SK-N-SH treated with all-trans-retinoic acid at 6 μM for 48 hours (cell line): ENCODE data around the gene SGCA.

ENCODE experiments used
- ARNTL ChIP-seq: fragments of 450-650 bp; formaldehyde crosslinking; IDR thresholded peaks from 2 replicates; pipeline ENCODE4 v1.5.0; 2020; ENCODE audit warnings: low read depth, mild to moderate bottlenecking, moderate library complexity, borderline replicate concordance
- TF ChIP-seq, protein P1 (sequence below): fragments of 250-450 bp; sonication (Bioruptor Pico); IDR thresholded peaks from 2 replicates; pipeline ENCODE4 v1.5.0; 2020; ENCODE audit warnings: mild to moderate bottlenecking, moderate library complexity

DNA sequence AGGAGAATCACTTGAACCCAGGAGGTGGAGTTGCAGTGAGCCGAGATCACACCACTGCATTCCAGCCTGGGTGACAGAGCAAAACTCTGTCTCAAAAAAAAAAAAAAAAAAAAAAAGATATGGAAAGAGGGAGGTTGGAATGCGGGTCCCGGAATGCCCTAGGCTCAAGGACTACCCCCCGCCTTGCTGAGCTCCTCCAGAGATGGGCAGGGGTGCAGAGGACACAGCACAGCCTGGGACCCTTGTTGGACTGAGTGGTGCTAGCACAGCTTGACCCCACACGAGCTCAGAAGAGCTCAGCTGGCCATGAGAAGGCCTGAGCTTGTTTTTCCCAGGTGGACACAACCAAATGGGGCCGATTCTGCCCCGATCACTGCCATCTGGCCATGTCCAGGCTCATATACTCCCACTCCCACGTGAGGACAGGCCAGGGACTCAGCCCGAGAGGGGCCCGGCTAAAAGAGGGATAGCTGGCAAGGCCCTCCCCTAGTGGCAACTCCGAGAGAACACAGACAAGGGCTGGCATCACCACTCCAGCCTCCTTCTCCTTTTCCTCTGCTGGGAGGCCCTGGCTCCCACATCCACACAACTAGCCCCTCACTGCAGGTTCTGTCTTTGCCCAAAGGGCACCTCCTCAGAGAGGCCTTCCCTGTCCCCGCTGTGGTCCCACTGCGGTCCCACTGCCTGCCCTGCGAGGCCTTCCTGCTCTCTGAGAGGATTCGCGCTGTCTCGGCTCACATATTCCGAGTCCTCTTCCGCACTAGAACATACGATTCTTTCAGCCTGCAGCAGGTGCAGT is 11.0 kb downstream of the SGCA start:
- TF ChIP-seq ARNTL (CRISPR knock-in tag) = no peak
- TF ChIP-seq, protein P1, sequence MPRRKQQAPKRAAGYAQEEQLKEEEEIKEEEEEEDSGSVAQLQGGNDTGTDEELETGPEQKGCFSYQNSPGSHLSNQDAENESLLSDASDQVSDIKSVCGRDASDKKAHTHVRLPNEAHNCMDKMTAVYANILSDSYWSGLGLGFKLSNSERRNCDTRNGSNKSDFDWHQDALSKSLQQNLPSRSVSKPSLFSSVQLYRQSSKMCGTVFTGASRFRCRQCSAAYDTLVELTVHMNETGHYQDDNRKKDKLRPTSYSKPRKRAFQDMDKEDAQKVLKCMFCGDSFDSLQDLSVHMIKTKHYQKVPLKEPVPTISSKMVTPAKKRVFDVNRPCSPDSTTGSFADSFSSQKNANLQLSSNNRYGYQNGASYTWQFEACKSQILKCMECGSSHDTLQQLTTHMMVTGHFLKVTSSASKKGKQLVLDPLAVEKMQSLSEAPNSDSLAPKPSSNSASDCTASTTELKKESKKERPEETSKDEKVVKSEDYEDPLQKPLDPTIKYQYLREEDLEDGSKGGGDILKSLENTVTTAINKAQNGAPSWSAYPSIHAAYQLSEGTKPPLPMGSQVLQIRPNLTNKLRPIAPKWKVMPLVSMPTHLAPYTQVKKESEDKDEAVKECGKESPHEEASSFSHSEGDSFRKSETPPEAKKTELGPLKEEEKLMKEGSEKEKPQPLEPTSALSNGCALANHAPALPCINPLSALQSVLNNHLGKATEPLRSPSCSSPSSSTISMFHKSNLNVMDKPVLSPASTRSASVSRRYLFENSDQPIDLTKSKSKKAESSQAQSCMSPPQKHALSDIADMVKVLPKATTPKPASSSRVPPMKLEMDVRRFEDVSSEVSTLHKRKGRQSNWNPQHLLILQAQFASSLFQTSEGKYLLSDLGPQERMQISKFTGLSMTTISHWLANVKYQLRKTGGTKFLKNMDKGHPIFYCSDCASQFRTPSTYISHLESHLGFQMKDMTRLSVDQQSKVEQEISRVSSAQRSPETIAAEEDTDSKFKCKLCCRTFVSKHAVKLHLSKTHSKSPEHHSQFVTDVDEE (CRISPR knock-in tag) = no peak
